Activated CD4-positive, alpha-beta T cell treated with anti-CD3 and anti-CD28 coated beads, Interleukin-2, amount 10 ng/mL, durations not matched to agents 7 days and 5 days (primary cell): ENCODE results near the gene RIMS1. TPM values are rescaled to one million over a fixed set of nuclear protein-coding genes. Genes with fewer than 3 reads are reported as not detected.

Experiments used
- CTCF ChIA-PET: fragments of 350-600 bp; sonication (Branson Sonifier 250); formaldehyde crosslinking; loops from one replicate; lab custom pipeline; 2021; ENCODE audit warnings: antibody characterized with exemption; lab: Charles Lee
- POLR2A ChIA-PET: fragments of 350-600 bp; sonication (Branson Sonifier 250); formaldehyde crosslinking; loops from one replicate; lab custom pipeline; 2021; ENCODE audit warnings: antibody characterized with exemption; lab: Charles Lee
- DNase-seq: peaks from one replicate; pipeline ENCODE4 v3.0.0-alpha.2; 2020
- H3K27ac Mint-ChIP-seq: one replicate; pipeline ENCODE4 v1.8.0; 2021; ENCODE audit warnings: mild to moderate bottlenecking, moderate library complexity, mixed read lengths
- H3K27me3 Mint-ChIP-seq: one replicate; pipeline ENCODE4 v1.8.0; 2021; ENCODE audit warnings: mixed read lengths
- H3K36me3 Mint-ChIP-seq: one replicate; pipeline ENCODE4 v1.8.0; 2021; ENCODE audit warnings: low read depth, mixed read lengths
- H3K4me1 Mint-ChIP-seq: one replicate; pipeline ENCODE4 v1.8.0; 2021; ENCODE audit warnings: mixed read lengths
- H3K4me3 Mint-ChIP-seq: one replicate; pipeline ENCODE4 v1.8.0; 2021; ENCODE audit warnings: mild to moderate bottlenecking, moderate library complexity, mixed read lengths
- H3K9me3 Mint-ChIP-seq: one replicate; pipeline ENCODE4 v1.8.0; 2021; ENCODE audit warnings: mixed read lengths
- total RNA-seq, 2 experiments: library from RNA; stranded (reverse); gene quantifications; one replicate each; pipeline ENCODE4 v1.2.3, GENCODE V29; 2021

RIMS1 gene
- total RNA-seq, 2 experiments from 2014 or later = not detected

GRCh38 chr6:72420409-72420808, 534.1 kb downstream of the RIMS1 start:
- Mint-ChIP-seq H3K36me3 (no peaks in the 10 kb centered on the region), H3K4me3 (no peak overlapping the region), H3K9me3 (no peaks in the 10 kb centered on the region), H3K27me3 (peaks cover 6% of the 10 kb centered on the region), H3K4me1 (no peaks in the 10 kb centered on the region), H3K27ac (no peak overlapping the region)
- DNase-seq = no peak
- POLR2A ChIA-PET = no interaction called here
- CTCF ChIA-PET = interaction anchor here (1.0 kb wide), 1 partner anchor 12 kb away, joined by 4 read pairs; no protein-coding TSS in a partner anchor

DNA sequence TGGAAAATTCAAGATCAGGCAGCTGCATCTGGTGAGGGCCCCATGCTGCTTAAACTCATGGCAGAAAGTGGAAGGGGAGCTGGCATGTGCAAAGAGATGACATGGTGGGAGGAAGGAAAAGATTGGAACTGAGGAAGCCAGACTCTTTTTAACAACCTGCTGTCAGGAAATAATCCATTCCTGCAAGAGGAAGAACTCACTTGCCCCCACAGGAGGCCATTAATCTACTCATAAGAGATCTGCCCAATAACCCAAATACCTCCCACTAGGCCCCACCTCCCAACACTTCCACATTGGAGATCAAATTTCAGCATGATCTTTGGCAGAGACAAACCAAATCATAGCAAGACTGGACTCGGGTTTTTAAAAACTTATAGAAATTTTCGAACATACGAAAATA, 535.0 kb downstream of the RIMS1 start:
- POLR2A ChIA-PET = no interaction called here
- Mint-ChIP-seq H3K9me3 (no peaks in the 10 kb centered on the region), H3K4me1 (no peaks in the 10 kb centered on the region)

GRCh38 chr6:72422171-72422570, 535.8 kb downstream of the RIMS1 start:
- Mint-ChIP-seq H3K4me1 (no peaks in the 10 kb centered on the region), H3K27me3 (peaks cover 2% of the 10 kb centered on the region), H3K27ac (no peak overlapping the region), H3K36me3 (no peaks in the 10 kb centered on the region), H3K9me3 (no peaks in the 10 kb centered on the region), H3K4me3 (no peak overlapping the region)
- CTCF ChIA-PET = interaction anchor here (1.3 kb wide), 1 partner anchor 10 kb away, joined by 10 read pairs; no protein-coding TSS in a partner anchor
- POLR2A ChIA-PET = no interaction called here
- DNase-seq = no peak

More for the DNA sequence above, 535.0 kb downstream of the RIMS1 start:
- no peak for DNase-seq
- CTCF ChIA-PET = no interaction called here
- Mint-ChIP-seq H3K27me3 (peaks cover 2% of the 10 kb centered on the region), H3K4me3 (no peak overlapping the region), H3K36me3 (no peaks in the 10 kb centered on the region), H3K27ac (no peak overlapping the region)

DNA sequence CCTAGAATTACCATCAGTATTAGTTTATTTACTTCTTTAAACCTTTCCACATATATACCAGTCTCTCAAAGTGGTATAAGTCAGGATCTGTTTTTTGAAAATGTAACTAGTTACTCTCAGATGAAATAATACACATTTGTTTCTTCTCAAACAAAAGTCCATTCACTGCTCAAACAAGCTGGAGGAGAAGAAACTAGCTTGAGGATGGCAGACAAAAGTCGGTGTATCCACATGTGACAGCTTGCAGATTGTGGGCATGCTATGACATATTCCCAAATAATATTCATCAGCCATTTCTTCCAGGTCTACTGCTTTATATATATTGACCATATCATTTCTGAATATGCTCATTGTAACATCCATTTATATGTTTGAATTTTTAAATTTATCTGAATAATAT, 538.1 kb downstream of the RIMS1 start:
- Mint-ChIP-seq H3K27me3 (peaks cover 5% of the 10 kb centered on the region), H3K9me3 (no peaks in the 10 kb centered on the region), H3K4me1 (no peaks in the 10 kb centered on the region), H3K27ac (no peak overlapping the region), H3K36me3 (no peaks in the 10 kb centered on the region), H3K4me3 (no peak overlapping the region)
- ChIA-PET POLR2A (no interaction called here), CTCF (no interaction called here)
- no peak for DNase-seq

DNA sequence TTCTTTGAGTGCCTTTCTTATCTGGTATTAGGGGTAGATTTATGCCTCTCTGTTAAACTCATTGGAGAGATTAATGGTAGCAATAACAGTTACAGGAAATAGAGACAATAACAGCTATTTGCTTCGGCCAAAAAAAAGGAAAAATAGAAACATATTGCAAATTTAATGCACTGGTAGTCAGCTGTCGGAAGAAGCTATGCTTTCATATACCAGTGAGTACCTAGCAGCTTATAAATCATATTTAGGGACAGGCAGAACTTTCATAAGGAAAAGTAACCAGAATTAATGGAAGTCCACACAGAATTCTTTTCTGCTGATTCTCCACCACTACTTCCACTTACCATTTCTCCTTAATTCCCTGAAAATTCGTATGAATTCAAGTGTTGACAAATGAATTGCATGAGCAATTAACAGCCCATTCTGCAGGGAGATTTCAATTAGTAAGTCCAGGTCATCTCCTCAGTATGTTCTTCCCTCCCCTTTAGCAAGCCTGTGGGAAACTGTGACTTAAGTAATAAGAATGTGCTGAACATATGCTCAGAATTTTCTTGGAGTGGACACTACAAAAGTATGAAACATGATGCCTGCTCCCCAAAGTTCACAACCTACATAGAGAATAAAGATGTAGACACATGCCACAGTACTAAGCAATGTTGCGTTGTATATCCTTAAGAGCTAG, 538.8 kb downstream of the RIMS1 start:
- CTCF ChIA-PET = no interaction called here

GRCh38 chr6:72440611-72441010, 554.3 kb downstream of the RIMS1 start:
- no peak overlapping the region for H3K4me3 Mint-ChIP-seq
- H3K9me3 Mint-ChIP-seq = no peaks in the 10 kb centered on the region
- ChIA-PET CTCF (no interaction called here), POLR2A (no interaction called here)
- no peaks in the 10 kb centered on the region for H3K4me1 Mint-ChIP-seq
- DNase-seq = no peak
- peaks cover 15% of the 10 kb centered on the region for H3K27me3 Mint-ChIP-seq
- no peaks in the 10 kb centered on the region for H3K36me3 Mint-ChIP-seq
- no peak overlapping the region for H3K27ac Mint-ChIP-seq

More for the DNA sequence above, 538.8 kb downstream of the RIMS1 start:
- Mint-ChIP-seq H3K4me1 (no peaks in the 10 kb centered on the region), H3K4me3 (no peak overlapping the region), H3K9me3 (no peaks in the 10 kb centered on the region), H3K27ac (no peak overlapping the region), H3K27me3 (peaks cover 5% of the 10 kb centered on the region), H3K36me3 (no peaks in the 10 kb centered on the region)
- DNase-seq = no peak
- POLR2A ChIA-PET = no interaction called here

DNA sequence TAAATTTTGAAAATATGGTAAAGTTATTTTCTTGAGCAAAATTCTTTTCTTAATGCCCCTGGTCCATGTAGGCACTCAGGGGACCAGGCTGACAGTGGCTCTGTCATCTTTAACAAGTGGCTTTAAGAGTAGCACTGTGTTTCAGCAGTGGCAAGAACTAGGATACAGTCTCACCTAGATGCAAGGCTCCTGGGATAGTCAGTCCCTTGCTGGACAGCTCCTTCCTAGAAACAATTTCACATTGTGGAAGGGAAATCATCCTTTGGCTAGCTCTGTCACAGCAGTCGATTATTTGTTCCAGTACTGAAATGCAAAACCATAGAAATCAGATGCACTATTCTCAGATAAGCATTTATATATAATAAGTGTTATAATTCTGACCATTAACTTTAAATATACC, 560.1 kb downstream of the RIMS1 start:
- H3K4me3 Mint-ChIP-seq = no peak overlapping the region
- no peak for DNase-seq
- H3K36me3 Mint-ChIP-seq = no peaks in the 10 kb centered on the region
- H3K4me1 Mint-ChIP-seq = no peaks in the 10 kb centered on the region
- H3K9me3 Mint-ChIP-seq = no peaks in the 10 kb centered on the region
- peaks cover 7% of the 10 kb centered on the region for H3K27me3 Mint-ChIP-seq
- CTCF ChIA-PET = no interaction called here
- H3K27ac Mint-ChIP-seq = no peak overlapping the region
- POLR2A ChIA-PET = no interaction called here
